A673 (cell line): Measurements from ENCODE around the gene ELMO3.

Experiments
- CTCF ChIP-seq: fragments of 300-800, 200-600 bp; sonication (generic); conservative IDR thresholded peaks from 2 replicates; pipeline ENCODE4 v1.5.1; 2017; ENCODE audit warnings: low read depth, mild to moderate bottlenecking, antibody characterized with exemption, low read length, moderate library complexity, mixed read lengths
- EZH2 ChIP-seq: fragments of 200-600 bp; sonication (generic); IDR thresholded peaks from 2 replicates; pipeline ENCODE4 v1.6.1; 2017; ENCODE audit warnings: borderline replicate concordance, low read depth, mild to moderate bottlenecking, mixed read lengths, antibody characterized with exemption, low read length; ENCODE audit not compliant: poor library complexity, severe bottlenecking

GRCh38 chr16:67191995-67192681 is 6.8 kb upstream of the ELMO3 start, which contains the start of gene E2F4:
- TF ChIP-seq CTCF (no peak), EZH2 (no peak)
